NCI-H345 (cell line): ENCODE results near the gene RAD51B.
"Not testable (repeated sequence)": the region's sequence is repeated elsewhere in the genome, so short reads cannot be mapped to it uniquely, and the experiment has no call there.

ENCODE experiments used
- DNase-seq: peaks from one replicate; lab custom pipeline; 2025; lab: John Stamatoyannopoulos, UW

The RAD51B gene

GRCh38 chr14:68749487-68750475, 930.2 kb downstream of the RAD51B start:
- no peak for DNase-seq

- DNase-seq = no peak
Measured at GRCh38 chr14:68752271-68753006, 932.9 kb downstream of the RAD51B start.

GRCh38 chr14:68753690-68754089, 934.1 kb downstream of the RAD51B start:
- no peak for DNase-seq

GRCh38 chr14:68755016-68755353, 935.4 kb downstream of the RAD51B start:
- no peak for DNase-seq

- DNase-seq = no peak
Measured at GRCh38 chr14:68756000-68756481, 936.5 kb downstream of the RAD51B start.

GRCh38 chr14:68756734-68757133, 937.2 kb downstream of the RAD51B start:
- no peak for DNase-seq

- DNase-seq = no peak
Measured at GRCh38 chr14:68757618-68758081, 938.1 kb downstream of the RAD51B start.

- DNase-seq = no peak
Measured at GRCh38 chr14:68758301-68758700, 938.7 kb downstream of the RAD51B start.

- no peak for DNase-seq
Measured at GRCh38 chr14:68759017-68759560, 939.5 kb downstream of the RAD51B start.

- no peak for DNase-seq
Measured at GRCh38 chr14:68759937-68760336, 940.4 kb downstream of the RAD51B start.

GRCh38 chr14:68760761-68761160, 941.2 kb downstream of the RAD51B start:
- DNase-seq = no peak

GRCh38 chr14:68761391-68761790, 941.8 kb downstream of the RAD51B start:
- DNase-seq = no peak

GRCh38 chr14:68762953-68763764, 943.6 kb downstream of the RAD51B start:
- DNase-seq = no peak

GRCh38 chr14:68763843-68764242, 944.3 kb downstream of the RAD51B start:
- not testable (repeated sequence) for DNase-seq

GRCh38 chr14:68766299-68767247, 947.0 kb downstream of the RAD51B start:
- no peak for DNase-seq

GRCh38 chr14:68767248-68767645, 947.7 kb downstream of the RAD51B start:
- no peak for DNase-seq

GRCh38 chr14:68768316-68768715, 948.7 kb downstream of the RAD51B start:
- DNase-seq = no peak

- DNase-seq = no peak
Measured at GRCh38 chr14:68770051-68770450, 950.5 kb downstream of the RAD51B start.

GRCh38 chr14:68770553-68771286, 951.1 kb downstream of the RAD51B start:
- no peak for DNase-seq

- DNase-seq = no peak
Measured at GRCh38 chr14:68771631-68772030, 952.1 kb downstream of the RAD51B start.
